K562 (cell line): Measurements from ENCODE around the gene DEDD2. TPM values are rescaled to one million over a fixed set of nuclear protein-coding genes. Genes with fewer than 3 reads are reported as not detected.

Source experiments
- CCNT2 ChIP-seq: IDR thresholded peaks from 2 replicates; pipeline ENCODE4 v1.6.1; 2011; ENCODE audit warnings: borderline replicate concordance, low read depth, mild to moderate bottlenecking, moderate library complexity, mixed read lengths, low read length; ENCODE audit not compliant: insufficient read length; ENCODE audit errors: extremely low read depth
- GATAD2A ChIP-seq: fragments of 450-650 bp; IDR thresholded peaks from 2 replicates; pipeline ENCODE4 v1.6.1; 2017
- KLF16 ChIP-seq: IDR thresholded peaks from 2 replicates; pipeline ENCODE4 v1.6.1; 2016; ENCODE audit warnings: antibody characterized with exemption
- NFIC ChIP-seq: fragments of 450-650 bp; IDR thresholded peaks from 2 replicates; pipeline ENCODE4 v1.6.1; 2017; ENCODE audit warnings: mild to moderate bottlenecking, inconsistent platforms
- SFPQ ChIP-seq: fragments of 200-400 bp; formaldehyde crosslinking; IDR thresholded peaks from 2 replicates; pipeline ENCODE4 v1.6.1; 2017; ENCODE audit warnings: mild to moderate bottlenecking, low read depth, low read length, moderate library complexity
- SMARCA5 ChIP-seq: fragments of 450-650 bp; IDR thresholded peaks from 2 replicates; pipeline ENCODE4 v1.6.1; 2016
- TAF9B ChIP-seq: fragments of 450-650 bp; IDR thresholded peaks from 2 replicates; pipeline ENCODE4 v1.6.1; 2018; ENCODE audit warnings: mild to moderate bottlenecking; ENCODE audit not compliant: partially characterized antibody
- TCF15 ChIP-seq: fragments of 250-450 bp; sonication (Bioruptor Pico); IDR thresholded peaks from 2 replicates; pipeline ENCODE4 v1.8.0; 2022; ENCODE audit warnings: moderate library complexity, mild to moderate bottlenecking, inconsistent platforms
- TSC22D4 ChIP-seq: fragments of 450-650 bp; IDR thresholded peaks from 2 replicates; pipeline ENCODE4 v1.6.1; 2016; ENCODE audit warnings: missing genetic modification characterization, missing biosample characterization, control low read depth
- ZNF134 ChIP-seq: fragments of 250-450 bp; sonication (Bioruptor Pico); conservative IDR thresholded peaks from 2 replicates; pipeline ENCODE4 v1.4.0; 2020
- ZNF184 ChIP-seq: sonication (generic); formaldehyde crosslinking; IDR thresholded peaks from 2 replicates; pipeline ENCODE4 v1.5.0; 2020; ENCODE audit warnings: missing genetic modification reagents
- ZNF354B ChIP-seq: fragments of 250-450 bp; sonication (Bioruptor Pico); IDR thresholded peaks from 2 replicates; pipeline ENCODE4 v1.4.0; 2020
- ZNF41 ChIP-seq: fragments of 250-450 bp; sonication (Bioruptor Pico); conservative IDR thresholded peaks from 2 replicates; pipeline ENCODE4 v1.4.0; 2020; ENCODE audit warnings: mild to moderate bottlenecking
- ZNF511 ChIP-seq: sonication (generic); formaldehyde crosslinking; IDR thresholded peaks from 2 replicates; pipeline ENCODE4 v1.8.0; 2022; ENCODE audit warnings: mild to moderate bottlenecking, missing genetic modification reagents
- ZNF780A ChIP-seq: fragments of 250-450 bp; sonication (Bioruptor Pico); IDR thresholded peaks from 2 replicates; pipeline ENCODE4 v1.5.0; 2021; ENCODE audit warnings: mild to moderate bottlenecking
- polyA plus RNA-seq, 8 experiments: library from polyadenylated mRNA; depleted of rRNA in 4 of 8; stranded (reverse) in 5 of 8; unstranded in 3 of 8; fragments of >200 nt; fragmentation: Nextera tagmentation in 2 of 8; fragmentation: Illumina TruSeq in 1 of 8; extraction: Ambion mirVana in 2 of 8; extraction: Trizol in 1 of 8; gene quantifications; 2 replicates each; pipeline versions ENCODE4 v1.2.1 to v1.2.3, GENCODE V29; 2011 to 2014; ENCODE audit warnings: inconsistent platforms in 1 of 8, missing spikeins in 1 of 8
- total RNA-seq, 7 experiments: library from RNA; depleted of rRNA in 6 of 7; stranded (reverse); fragments of >200 nt in 6 of 7; fragmentation: Illumina TruSeq in 2 of 7; extraction: Trizol in 2 of 7; gene quantifications; 2 replicates each; pipeline versions ENCODE4 v1.2.1 to v1.2.3, GENCODE V29; 2011 to 2021; ENCODE audit warnings: low replicate concordance in 1 of 7

Gene DEDD2
- total and polyA plus RNA-seq, 9 of the 15 experiments (the other 6 are each of a cell fraction or from before 2014, with no cell fraction given), result 4.3 to 43.0 (median 29.2) TPM

- 0 out of 2 replicates have a peak, but pooled peaks have one; percentile 24 for TF ChIP-seq ZNF511 (CRISPR knock-in tag)
- peak; percentile 78 for TF ChIP-seq CCNT2
- TF ChIP-seq TSC22D4 (tag), result no peak
- peak; percentile 82 for TF ChIP-seq TAF9B
- no peak for TF ChIP-seq ZNF780A
- no peak for TF ChIP-seq ZNF41
- no peak for TF ChIP-seq KLF16
- peak; percentile 35; the same call in 1 of the 2 replicates for TF ChIP-seq NFIC
- no peak for TF ChIP-seq SFPQ
- TF ChIP-seq TCF15, result no peak
- TF ChIP-seq ZNF354B (CRISPR knock-in tag), result no peak
- TF ChIP-seq SMARCA5, result no peak
- TF ChIP-seq GATAD2A, result no peak
- TF ChIP-seq ZNF134 (CRISPR knock-in tag), result no peak
- TF ChIP-seq ZNF184 (CRISPR knock-in tag), result no peak
These were observed 2.6 kb upstream of the DEDD2 start, which contains the start of gene ZNF526 (continued) for GRCh38 chr19:42219812-42220750.
